Keratinocyte (primary cell): ENCODE measurements around the gene POLH.

Source experiments
- EZH2 ChIP-seq: IDR thresholded peaks from one replicate; pipeline ENCODE4 v1.6.1; 2012; ENCODE audit warnings: inconsistent platforms, mild to moderate bottlenecking, low read length, moderate library complexity
- TF ChIP-seq, protein P1 (sequence below), 3 experiments: IDR thresholded peaks in 1 of 3; conservative IDR thresholded peaks in 1 of 3; optimal IDR thresholded peaks in 1 of 3; 2 replicates in 2 of 3; 3 replicates in 1 of 3; pipeline versions ENCODE3 to v1.5.1; 2011; ENCODE audit warnings: low read length in 3 of 3, mild to moderate bottlenecking in 3 of 3, moderate library complexity in 2 of 3, control low read depth in 1 of 3, inconsistent platforms in 1 of 3; ENCODE audit not compliant: insufficient read depth in 2 of 3; ENCODE audit errors: extremely low read depth in 1 of 3

- TF ChIP-seq, protein P1, sequence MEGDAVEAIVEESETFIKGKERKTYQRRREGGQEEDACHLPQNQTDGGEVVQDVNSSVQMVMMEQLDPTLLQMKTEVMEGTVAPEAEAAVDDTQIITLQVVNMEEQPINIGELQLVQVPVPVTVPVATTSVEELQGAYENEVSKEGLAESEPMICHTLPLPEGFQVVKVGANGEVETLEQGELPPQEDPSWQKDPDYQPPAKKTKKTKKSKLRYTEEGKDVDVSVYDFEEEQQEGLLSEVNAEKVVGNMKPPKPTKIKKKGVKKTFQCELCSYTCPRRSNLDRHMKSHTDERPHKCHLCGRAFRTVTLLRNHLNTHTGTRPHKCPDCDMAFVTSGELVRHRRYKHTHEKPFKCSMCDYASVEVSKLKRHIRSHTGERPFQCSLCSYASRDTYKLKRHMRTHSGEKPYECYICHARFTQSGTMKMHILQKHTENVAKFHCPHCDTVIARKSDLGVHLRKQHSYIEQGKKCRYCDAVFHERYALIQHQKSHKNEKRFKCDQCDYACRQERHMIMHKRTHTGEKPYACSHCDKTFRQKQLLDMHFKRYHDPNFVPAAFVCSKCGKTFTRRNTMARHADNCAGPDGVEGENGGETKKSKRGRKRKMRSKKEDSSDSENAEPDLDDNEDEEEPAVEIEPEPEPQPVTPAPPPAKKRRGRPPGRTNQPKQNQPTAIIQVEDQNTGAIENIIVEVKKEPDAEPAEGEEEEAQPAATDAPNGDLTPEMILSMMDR (optimal IDR thresholded peaks at IDR 0.05 in 1 of 3, IDR thresholded peaks at IDR 0.05 in 1 of 3, conservative IDR thresholded peaks at IDR 0.05 in 1 of 3; ENCODE audit: extremely low read depth in 1 of 3, insufficient read depth in 2 of 3, low read length in 3 of 3), result no peak
- TF ChIP-seq EZH2, result no peak
These were observed 9.0 kb downstream of the POLH start for GRCh38 chr6:43584892-43585570.
